ENCODE results near the gene C16orf78. TPM values are rescaled to one million over a fixed set of nuclear protein-coding genes. Genes with fewer than 3 reads are reported as not detected.

C16orf78 gene
- polyA plus RNA-seq, 3 donors: not detected

- H3K9me3 ChIP-seq (replicated peaks in 1 of 2; ENCODE audit: control insufficient read depth in 1 of 2, insufficient read depth in 1 of 2, low read length in 2 of 2): no peaks in the 10 kb centered on the region
- no peak for DNase-seq
- no peaks in the 10 kb centered on the region for H3K79me2 ChIP-seq (ENCODE audit: insufficient read depth, low read length)
- peak overlapping the region in 1 of 7 donors; percentile 57 for H3K27ac Mint-ChIP-seq
- intact Hi-C loops (cut with micrococcal nuclease): no loop called here
- no peaks in the 10 kb centered on the region for H3K4me1 Mint-ChIP-seq
- no peak overlapping the region for H2AFZ ChIP-seq (ENCODE audit: insufficient read depth, low read depth, low read length, poor library complexity, severe bottlenecking)
- H3K27ac ChIP-seq (ENCODE audit: low read depth in 1 of 2, low read length in 2 of 2): no peak overlapping the region
- no peaks in the 10 kb centered on the region for H4K20me1 ChIP-seq (ENCODE audit: insufficient read depth, low read length)
- H3K36me3 Mint-ChIP-seq: no peaks in the 10 kb centered on the region
- no peak overlapping the region for H3K4me3 ChIP-seq (replicated peaks in 1 of 3; ENCODE audit: low read depth in 2 of 3, low read length in 3 of 3)
- H3K4me2 ChIP-seq (replicated peaks; ENCODE audit: extremely low read depth, low read length, poor library complexity, severe bottlenecking): no peak overlapping the region
- H3K9ac ChIP-seq (ENCODE audit: insufficient read depth, low read length, poor library complexity, severe bottlenecking): no peak overlapping the region
- no peaks in the 10 kb centered on the region for H3K36me3 ChIP-seq (replicated peaks in 1 of 2; ENCODE audit: control insufficient read depth in 1 of 2, insufficient read depth in 2 of 2, low read length in 2 of 2)
- no peaks in the 10 kb centered on the region for H3K27me3 ChIP-seq (ENCODE audit: control insufficient read depth in 2 of 2, insufficient read depth in 2 of 2, low read length in 2 of 2)
- no peak overlapping the region for H3K4me3 Mint-ChIP-seq
- WGBS (ENCODE audit: insufficient coverage): 92% methylated on average over 6 of the region's 6 CpGs
- no peaks in the 10 kb centered on the region for H3K9me3 Mint-ChIP-seq
- no peaks in the 10 kb centered on the region for H3K4me1 ChIP-seq (ENCODE audit: control insufficient read depth in 1 of 2, insufficient read depth in 2 of 2, low read length in 2 of 2)
- TF ChIP-seq CTCF (IDR thresholded peaks at IDR 0.05): no peak
- peaks cover 1 to 2% (median 1%) of the 10 kb centered on the region in 3 donors for H3K27me3 Mint-ChIP-seq (ENCODE audit: low read depth in 3 of 3)
Observed at GRCh38 chr16:49434733-49435132, 61.1 kb downstream of the C16orf78 start.

- no peak for DNase-seq
- Histone ChIP-seq H3K9ac (ENCODE audit: insufficient read depth, low read length, poor library complexity, severe bottlenecking) (no peak overlapping the region), H3K27ac (ENCODE audit: low read depth in 1 of 2, low read length in 2 of 2) (no peak overlapping the region), H3K9me3 (replicated peaks in 1 of 2; ENCODE audit: control insufficient read depth in 1 of 2, insufficient read depth in 1 of 2, low read length in 2 of 2) (no peaks in the 10 kb centered on the region), H2AFZ (ENCODE audit: insufficient read depth, low read depth, low read length, poor library complexity, severe bottlenecking) (no peak overlapping the region), H3K36me3 (replicated peaks in 1 of 2; ENCODE audit: control insufficient read depth in 1 of 2, insufficient read depth in 2 of 2, low read length in 2 of 2) (no peaks in the 10 kb centered on the region), H3K79me2 (ENCODE audit: insufficient read depth, low read length) (no peaks in the 10 kb centered on the region), H3K4me2 (replicated peaks; ENCODE audit: extremely low read depth, low read length, poor library complexity, severe bottlenecking) (no peak overlapping the region), H3K27me3 (ENCODE audit: control insufficient read depth in 2 of 2, insufficient read depth in 2 of 2, low read length in 2 of 2) (no peaks in the 10 kb centered on the region), H4K20me1 (ENCODE audit: insufficient read depth, low read length) (no peaks in the 10 kb centered on the region), H3K4me3 (replicated peaks in 1 of 3; ENCODE audit: low read depth in 2 of 3, low read length in 3 of 3) (no peak overlapping the region), H3K4me1 (ENCODE audit: control insufficient read depth in 1 of 2, insufficient read depth in 2 of 2, low read length in 2 of 2) (no peaks in the 10 kb centered on the region)
- Mint-ChIP-seq H3K9me3 (no peaks in the 10 kb centered on the region), H3K27ac (no peak overlapping the region), H3K36me3 (no peaks in the 10 kb centered on the region), H3K27me3 (ENCODE audit: low read depth in 3 of 3) (peaks cover 1 to 6% (median 1%) of the 10 kb centered on the region in 3 donors), H3K4me3 (no peak overlapping the region), H3K4me1 (peaks cover 4% of the 10 kb centered on the region)
- TF ChIP-seq CTCF (IDR thresholded peaks at IDR 0.05): no peak
- intact Hi-C loops (cut with micrococcal nuclease): no loop called here
- 100% methylated on average over 2 of the region's 7 CpGs for WGBS (ENCODE audit: insufficient coverage)
Observed at GRCh38 chr16:49436181-49436580, 62.6 kb downstream of the C16orf78 start.
